PC-9 (cell line): Measurements from ENCODE around the gene MRPS11. TPM values are rescaled to one million over a fixed set of nuclear protein-coding genes. Genes with fewer than 3 reads are reported as not detected.

Experiments
- BruUV-seq: library from RNA; stranded (reverse); fragments of 400-500 nt; replicated peaks from 2 replicates; lab custom pipeline; 2021; lab: Mats Ljungman, UMichigan
- CTCF ChIA-PET: fragments of 300-600 bp; sonication (Branson Sonifier 250); formaldehyde crosslinking; loops from one replicate; lab custom pipeline; 2022; ENCODE audit warnings: antibody characterized with exemption; lab: Charles Lee
- POLR2A ChIA-PET: fragments of 300-600 bp; sonication (Branson Sonifier 250); formaldehyde crosslinking; loops from one replicate; lab custom pipeline; 2022; ENCODE audit warnings: antibody characterized with exemption; ENCODE audit not compliant: unreplicated experiment; lab: Charles Lee
- DNase-seq, 2 experiments: peaks; one replicate each; pipeline versions ENCODE4 v3.0.0 to v3.0.0-alpha.2; 2015 to 2022; ENCODE audit warnings: mixed read lengths in 1 of 2
- H2AFZ ChIP-seq: fragments of 200-600 bp; sonication (generic); 2 replicates; pipeline ENCODE4 v1.8.1; 2017; ENCODE audit warnings: antibody characterized with exemption
- H3F3A ChIP-seq: fragments of 200-600 bp; sonication (generic); 2 replicates; pipeline ENCODE4 v1.8.1; 2017; ENCODE audit warnings: antibody characterized with exemption, mild to moderate bottlenecking, low read depth; ENCODE audit not compliant: insufficient read depth
- H3K27ac ChIP-seq: fragments of 200-600 bp; sonication (generic); 2 replicates; pipeline ENCODE4 v1.6.1; 2016; ENCODE audit warnings: mixed run types
- H3K27me3 ChIP-seq: fragments of 200-600 bp; sonication (generic); 2 replicates; pipeline ENCODE4 v1.6.1; 2016; ENCODE audit warnings: low read depth, mixed run types; ENCODE audit not compliant: insufficient read depth
- H3K36me3 ChIP-seq: fragments of 200-600 bp; sonication (generic); 2 replicates; pipeline ENCODE4 v1.6.1; 2016; ENCODE audit warnings: low read depth, mixed run types
- H3K4me1 ChIP-seq: fragments of 200-600 bp; sonication (generic); replicated peaks from 2 replicates; pipeline ENCODE4 v1.6.1; 2016; ENCODE audit warnings: mixed run types; ENCODE audit not compliant: insufficient read depth
- H3K4me2 ChIP-seq: fragments of 200-600 bp; sonication (generic); 2 replicates; pipeline ENCODE4 v1.6.1; 2017; ENCODE audit warnings: mixed run types
- H3K4me3 ChIP-seq: fragments of 200-600 bp; sonication (generic); 2 replicates; pipeline ENCODE4 v1.6.1; 2016; ENCODE audit warnings: mixed run types
- H3K79me2 ChIP-seq: fragments of 200-600 bp; sonication (generic); 2 replicates; pipeline ENCODE4 v1.6.1; 2017; ENCODE audit warnings: low read depth, mixed run types
- H3K9me2 ChIP-seq: fragments of 200-600 bp; sonication (generic); 2 replicates; pipeline ENCODE4 v1.8.1; 2017; ENCODE audit warnings: mild to moderate bottlenecking; ENCODE audit not compliant: insufficient read depth
- H3K9me3 ChIP-seq: fragments of 200-600 bp; sonication (generic); 2 replicates; pipeline ENCODE4 v1.8.1; 2016; ENCODE audit warnings: low read depth; ENCODE audit not compliant: insufficient read depth
- H4K20me1 ChIP-seq: fragments of 200-600 bp; sonication (generic); 2 replicates; pipeline ENCODE4 v1.8.1; 2017; ENCODE audit not compliant: insufficient read depth
- EZH2 ChIP-seq: fragments of 200-600 bp; sonication (generic); IDR thresholded peaks from 2 replicates; pipeline ENCODE4 v1.8.0; 2017; ENCODE audit warnings: antibody characterized with exemption, low read depth
- intact Hi-C: fragments of 100-400 bp; cut with micrococcal nuclease; formaldehyde crosslinking; loops from one replicate; pipeline ENCODE4 v1.10.0; 2022; ENCODE audit not compliant: unreplicated experiment
- total RNA-seq: library from RNA; stranded (reverse); gene quantifications from 2 replicates; pipeline ENCODE4 v1.2.3, GENCODE V29; 2021
- TF ChIP-seq, protein P1 (sequence below): fragments of 200-600 bp; sonication (generic); conservative IDR thresholded peaks from 2 replicates; pipeline ENCODE4 v1.6.1; 2017; ENCODE audit warnings: mixed run types, antibody characterized with exemption, mild to moderate bottlenecking, moderate library complexity

MRPS11 gene
- total RNA-seq, 1 experiment from 2014 or later = 57.2 TPM

DNA sequence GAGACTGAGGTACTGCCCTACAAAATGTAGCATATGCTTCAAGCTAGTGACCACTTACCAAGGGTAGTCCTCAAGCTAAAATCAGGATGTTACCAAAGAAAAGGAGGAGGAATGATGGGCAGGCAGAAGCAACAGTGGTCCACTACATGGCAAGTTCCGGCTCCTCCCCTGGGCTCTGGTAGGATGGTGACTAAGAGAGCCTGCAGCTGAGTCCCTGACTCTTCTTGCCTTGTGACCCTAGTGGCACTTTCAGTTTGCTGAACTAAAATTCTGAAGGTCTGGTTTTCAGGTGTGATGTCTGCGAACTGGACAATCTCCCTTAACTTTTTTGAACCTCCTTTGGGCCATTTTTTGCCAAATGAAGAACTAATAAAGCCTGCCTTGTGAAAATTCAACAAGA is 41.2 kb upstream of the MRPS11 start:
- DNase-seq = no peak
- Histone ChIP-seq H2AFZ (no peak overlapping the region), H3K4me2 (no peak overlapping the region), H3F3A (no peaks in the 10 kb centered on the region), H3K27me3 (peaks cover 67% of the 10 kb centered on the region), H3K9me3 (no peaks in the 10 kb centered on the region), H3K36me3 (no peaks in the 10 kb centered on the region), H3K4me3 (no peak overlapping the region), H3K79me2 (no peaks in the 10 kb centered on the region), H3K4me1 (no peaks in the 10 kb centered on the region), H4K20me1 (no peaks in the 10 kb centered on the region), H3K9me2 (no peaks in the 10 kb centered on the region), H3K27ac (no peak overlapping the region)
- TF ChIP-seq EZH2 = no peak
- TF ChIP-seq, protein P1, sequence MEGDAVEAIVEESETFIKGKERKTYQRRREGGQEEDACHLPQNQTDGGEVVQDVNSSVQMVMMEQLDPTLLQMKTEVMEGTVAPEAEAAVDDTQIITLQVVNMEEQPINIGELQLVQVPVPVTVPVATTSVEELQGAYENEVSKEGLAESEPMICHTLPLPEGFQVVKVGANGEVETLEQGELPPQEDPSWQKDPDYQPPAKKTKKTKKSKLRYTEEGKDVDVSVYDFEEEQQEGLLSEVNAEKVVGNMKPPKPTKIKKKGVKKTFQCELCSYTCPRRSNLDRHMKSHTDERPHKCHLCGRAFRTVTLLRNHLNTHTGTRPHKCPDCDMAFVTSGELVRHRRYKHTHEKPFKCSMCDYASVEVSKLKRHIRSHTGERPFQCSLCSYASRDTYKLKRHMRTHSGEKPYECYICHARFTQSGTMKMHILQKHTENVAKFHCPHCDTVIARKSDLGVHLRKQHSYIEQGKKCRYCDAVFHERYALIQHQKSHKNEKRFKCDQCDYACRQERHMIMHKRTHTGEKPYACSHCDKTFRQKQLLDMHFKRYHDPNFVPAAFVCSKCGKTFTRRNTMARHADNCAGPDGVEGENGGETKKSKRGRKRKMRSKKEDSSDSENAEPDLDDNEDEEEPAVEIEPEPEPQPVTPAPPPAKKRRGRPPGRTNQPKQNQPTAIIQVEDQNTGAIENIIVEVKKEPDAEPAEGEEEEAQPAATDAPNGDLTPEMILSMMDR = no peak
- ChIA-PET CTCF (no interaction called here), POLR2A (no interaction called here)
- intact Hi-C loops = no loop called here
- no TSS peak for BruUV-seq

DNA sequence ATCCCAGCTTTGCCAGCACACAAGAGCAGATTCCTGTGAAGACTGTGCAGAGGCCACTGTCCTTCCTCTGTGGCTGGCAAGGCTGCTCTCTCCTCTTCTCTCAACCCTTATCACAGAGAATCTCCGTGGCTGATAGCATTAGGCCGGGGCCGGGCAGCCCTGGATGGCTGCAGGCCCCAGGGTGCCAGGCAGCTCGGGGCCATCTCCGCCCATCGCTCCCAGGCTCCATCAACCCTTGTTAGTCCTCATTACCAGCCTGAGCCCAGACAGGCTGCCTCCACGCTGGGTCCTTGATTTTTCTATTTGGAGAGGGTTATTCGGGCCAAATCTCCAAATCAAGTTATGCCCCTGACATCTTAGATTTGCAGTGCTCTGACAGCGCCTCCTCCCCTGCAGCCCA is 39.5 kb upstream of the MRPS11 start:
- intact Hi-C loops = no loop called here
- H3K9me2 ChIP-seq = no peaks in the 10 kb centered on the region
- no peaks in the 10 kb centered on the region for H3K36me3 ChIP-seq
- H3K9me3 ChIP-seq = no peaks in the 10 kb centered on the region
- H3K4me1 ChIP-seq = no peaks in the 10 kb centered on the region
- ChIA-PET POLR2A (no interaction called here), CTCF (no interaction called here)
- H3K27ac ChIP-seq = no peak overlapping the region
- no peak for DNase-seq
- BruUV-seq = no TSS peak
- no peak overlapping the region for H3K4me2 ChIP-seq
- H2AFZ ChIP-seq = no peak overlapping the region
- no peaks in the 10 kb centered on the region for H3K79me2 ChIP-seq
- H4K20me1 ChIP-seq = no peaks in the 10 kb centered on the region
- H3F3A ChIP-seq = no peaks in the 10 kb centered on the region
- TF ChIP-seq, protein P1 = no peak
- TF ChIP-seq EZH2 = no peak
- H3K4me3 ChIP-seq = no peak overlapping the region
- H3K27me3 ChIP-seq = peaks cover 73% of the 10 kb centered on the region

DNA sequence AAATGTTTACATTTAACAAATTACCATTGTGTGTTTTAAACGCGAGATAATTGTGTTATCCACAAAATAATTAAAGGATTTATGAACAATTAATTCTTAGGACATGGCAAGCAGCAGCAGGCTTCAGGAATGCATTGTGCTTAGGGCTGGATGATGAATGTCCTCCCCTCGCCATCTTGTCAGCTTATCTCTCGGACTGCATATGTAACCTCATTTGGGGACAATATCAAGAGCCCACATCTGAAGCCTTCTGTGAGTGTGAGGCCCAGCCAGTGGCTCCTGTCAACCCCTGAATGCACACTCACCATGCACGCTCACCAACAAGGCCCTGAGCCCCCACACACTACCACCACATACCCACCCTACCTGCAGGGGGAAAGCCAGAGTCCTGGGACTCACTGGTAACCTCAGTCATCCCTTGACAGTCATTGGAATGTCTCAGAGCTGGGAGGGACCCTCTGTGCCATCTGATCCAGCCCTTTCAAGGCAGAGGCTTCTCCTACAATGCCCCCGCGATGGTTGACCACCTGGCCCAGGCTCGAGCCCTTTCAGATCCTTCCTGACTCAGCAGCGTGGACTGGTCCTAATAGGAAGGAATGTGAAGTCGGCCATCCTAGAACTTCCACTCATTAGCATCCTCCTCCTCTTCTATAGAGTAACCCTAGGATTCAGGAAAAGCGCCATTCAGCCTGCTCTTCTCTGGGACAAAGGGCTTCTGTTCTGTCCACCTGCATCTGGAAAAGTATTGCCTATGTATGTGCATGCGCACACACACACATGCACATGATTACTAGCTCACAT is 38.5 kb upstream of the MRPS11 start:
- no peak for DNase-seq
- TF ChIP-seq, protein P1 = no peak
- TF ChIP-seq EZH2 = no peak
- no peaks in the 10 kb centered on the region for H3K4me1 ChIP-seq
- H3K9me3 ChIP-seq = no peaks in the 10 kb centered on the region
- peaks cover 82% of the 10 kb centered on the region for H3K27me3 ChIP-seq
- no peaks in the 10 kb centered on the region for H3K79me2 ChIP-seq
- no peaks in the 10 kb centered on the region for H4K20me1 ChIP-seq
- no peak overlapping the region for H3K27ac ChIP-seq
- no peak overlapping the region for H2AFZ ChIP-seq
- no peaks in the 10 kb centered on the region for H3K36me3 ChIP-seq
- no peaks in the 10 kb centered on the region for H3K9me2 ChIP-seq
- H3F3A ChIP-seq = no peaks in the 10 kb centered on the region
- no peak overlapping the region for H3K4me2 ChIP-seq
- BruUV-seq = no TSS peak
- POLR2A ChIA-PET = no interaction called here
- intact Hi-C loops = no loop called here
- CTCF ChIA-PET = no interaction called here
- no peak overlapping the region for H3K4me3 ChIP-seq
